Gastroesophageal sphincter (tissue), 4 donors: ENCODE data around the gene SELENOV. TPM values are rescaled to one million over a fixed set of nuclear protein-coding genes. Genes with fewer than 3 reads are reported as not detected.

Source experiments
- ATAC-seq: fragments of 150-250 bp; one replicate; pipeline ENCODE4 v1.9.1; 2016; ENCODE audit warnings: mild to moderate bottlenecking, moderate library complexity
- H3K27ac ChIP-seq, 4 donors: fragments of 200-600 bp; sonication (generic) in 3 of 4; 1 replicate in 3 of 4; 2 replicates in 1 of 4; pipeline ENCODE4 v1.5.1; 2016 to 2019
- H3K27me3 ChIP-seq: fragments of 200-600 bp; sonication (generic); one replicate; pipeline ENCODE4 v1.5.1; 2019
- H3K36me3 ChIP-seq, 2 donors: fragments of 200-600 bp; sonication (generic); one replicate each; pipeline ENCODE4 v1.5.1; 2019; ENCODE audit warnings: control low read depth in 1 of 2
- H3K4me1 ChIP-seq, 3 donors: fragments of 200-600 bp; sonication (generic); 1 replicate in 2 of 3; 2 replicates in 1 of 3; pipeline ENCODE4 v1.5.1; 2016 to 2019; ENCODE audit warnings: control low read depth in 2 of 3
- H3K4me3 ChIP-seq, 2 donors: fragments of 200-600 bp; sonication (generic); one replicate each; pipeline ENCODE4 v1.5.1; 2019; ENCODE audit warnings: mild to moderate bottlenecking in 1 of 2, moderate library complexity in 1 of 2
- H3K9me3 ChIP-seq, 3 donors: fragments of 200-600 bp; sonication (generic); one replicate each; pipeline ENCODE4 v1.5.1; 2017 to 2019; ENCODE audit warnings: control low read depth in 2 of 3
- CTCF ChIP-seq, 4 experiments: fragments of 200-600 bp in 2 of 4; fragments of 450-650 bp in 2 of 4; sonication (generic) in 1 of 4; IDR thresholded peaks; one replicate each; pipeline ENCODE4 v1.5.1; 2017 to 2019; ENCODE audit warnings: antibody characterized with exemption in 4 of 4, mild to moderate bottlenecking in 2 of 4, moderate library complexity in 2 of 4
- EP300 ChIP-seq: sonication (generic); formaldehyde crosslinking; IDR thresholded peaks from one replicate; pipeline ENCODE4 v1.6.1; 2017; ENCODE audit warnings: antibody characterized with exemption, mild to moderate bottlenecking
- POLR2A ChIP-seq, 2 donors: fragments of 450-650 bp; IDR thresholded peaks; one replicate each; pipeline ENCODE4 v1.6.1; 2017; ENCODE audit warnings: antibody characterized with exemption in 2 of 2, mild to moderate bottlenecking in 2 of 2, moderate library complexity in 1 of 2
- POLR2AphosphoS5 ChIP-seq: sonication (generic); formaldehyde crosslinking; IDR thresholded peaks from one replicate; pipeline ENCODE4 v1.6.1; 2017; ENCODE audit warnings: antibody characterized with exemption
- WGBS, 2 donors: methylation state at CpG; one replicate each; pipeline ENCODE4 v1.1.5; 2018; ENCODE audit warnings: low coverage in 1 of 2; 5-methylcytosine and 5-hydroxymethylcytosine counted together
- total RNA-seq, 4 donors: library from RNA; depleted of rRNA; stranded (reverse); fragments of >200 nt; gene quantifications; one replicate each; pipeline ENCODE4 v1.1.0, GENCODE V29; 2016

The SELENOV gene
- total RNA-seq, 4 donors from 2014 or later, result not detected

GRCh38 chr19:39558624-39559117 lies 43.7 kb downstream of the SELENOV start:
- no peaks in the 10 kb centered on the region for H3K4me1 ChIP-seq
- 62 to 75% methylated on average over 5 of the region's 6 CpGs for WGBS, 2 donors
- no peaks in the 10 kb centered on the region for H3K36me3 ChIP-seq
- ATAC-seq, result no peak
- H3K27ac ChIP-seq, result no peak overlapping the region
- H3K4me3 ChIP-seq, result no peak overlapping the region
- TF ChIP-seq POLR2A (IDR thresholded peaks at IDR 0.05) (no peak), EP300 (no peak), CTCF (IDR thresholded peaks at IDR 0.05) (no peak), POLR2AphosphoS5 (no peak)
- no peaks in the 10 kb centered on the region for H3K9me3 ChIP-seq
- H3K27me3 ChIP-seq, result peaks cover 28% of the 10 kb centered on the region

GRCh38 chr19:39563408-39563807 lies 48.5 kb downstream of the SELENOV start:
- Histone ChIP-seq H3K4me1 (no peaks in the 10 kb centered on the region), H3K27ac (no peak overlapping the region), H3K36me3 (no peaks in the 10 kb centered on the region), H3K27me3 (peaks cover 18% of the 10 kb centered on the region), H3K9me3 (no peaks in the 10 kb centered on the region), H3K4me3 (no peak overlapping the region)
- TF ChIP-seq CTCF (IDR thresholded peaks at IDR 0.05) (no peak), EP300 (no peak), POLR2A (IDR thresholded peaks at IDR 0.05) (no peak)
- ATAC-seq, result no peak
- no CpG with 5 or more reads among the region's 2 CpGs for WGBS, 2 donors

DNA sequence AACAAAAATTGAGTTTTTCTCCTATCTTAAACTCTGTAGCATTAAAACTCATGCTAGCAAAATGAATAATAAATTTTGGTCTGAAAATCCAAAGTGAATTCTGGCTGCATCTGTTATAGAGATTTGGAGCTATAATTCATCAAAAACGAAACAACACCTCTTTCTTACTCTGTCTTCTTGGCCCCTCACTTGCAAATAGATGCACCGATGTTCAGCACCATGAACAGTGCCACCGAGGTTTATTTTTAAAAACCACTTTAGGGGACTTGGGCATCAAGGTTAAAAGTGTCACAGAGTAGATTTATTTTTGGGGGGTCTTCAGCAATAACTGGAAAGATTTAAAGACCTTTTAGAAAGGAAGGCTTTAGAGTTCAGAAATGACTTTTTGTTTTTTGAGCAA lies 51.1 kb downstream of the SELENOV start:
- no peak for ATAC-seq
- no peaks in the 10 kb centered on the region for H3K36me3 ChIP-seq
- peaks cover 25% of the 10 kb centered on the region for H3K27me3 ChIP-seq
- 44 to 47% methylated on average over 3 of the region's 3 CpGs for WGBS, 2 donors
- H3K27ac ChIP-seq, result no peak overlapping the region
- TF ChIP-seq EP300 (no peak), CTCF (IDR thresholded peaks at IDR 0.05) (no peak), POLR2AphosphoS5 (no peak), POLR2A (IDR thresholded peaks at IDR 0.05) (no peak)
- no peaks in the 10 kb centered on the region for H3K4me1 ChIP-seq
- no peaks in the 10 kb centered on the region for H3K9me3 ChIP-seq
- no peak overlapping the region for H3K4me3 ChIP-seq

GRCh38 chr19:39568604-39569003 lies 53.7 kb downstream of the SELENOV start:
- Histone ChIP-seq H3K9me3 (peaks cover 0 to 7% (median 0%) of the 10 kb centered on the region in 3 donors), H3K36me3 (no peaks in the 10 kb centered on the region), H3K4me1 (no peaks in the 10 kb centered on the region), H3K4me3 (no peak overlapping the region), H3K27me3 (peaks cover 23% of the 10 kb centered on the region), H3K27ac (no peak overlapping the region)
- whole genome bisulfite sequencing, 2 donors, result 61 to 81% methylated on average over 2 to 3 of the region's 3 CpGs
- TF ChIP-seq EP300 (no peak), CTCF (IDR thresholded peaks at IDR 0.05) (no peak), POLR2AphosphoS5 (no peak), POLR2A (IDR thresholded peaks at IDR 0.05) (no peak)
- no peak for ATAC-seq

Other genes starting within 250 kb of the SELENOV start
- gene IFNL2, start 246.7 kb upstream of the SELENOV start, total RNA-seq, result not detected
- gene IFNL1, start 218.7 kb upstream of the SELENOV start, total RNA-seq, result not detected
- 1 to 10 TPM in 2 of 4 donors, under 1 TPM in 2; 0.16 to 1.5 (median 1.1) TPM for gene LRFN1, start 194.3 kb upstream of the SELENOV start, total RNA-seq
- gene GMFG, start 179.1 kb upstream of the SELENOV start, total RNA-seq, result 10 to 100 TPM in 3 of 4 donors, 1 to 10 TPM in 1; 5.2 to 19.5 (median 14.8) TPM
- 100 to 1,000 TPM in 1 of 4 donors, 10 to 100 TPM in 3; 68.2 to 121 (median 92.8) TPM for gene SAMD4B, start 172.7 kb upstream of the SELENOV start, total RNA-seq
- gene PAF1, start 124.0 kb upstream of the SELENOV start, total RNA-seq, result 10 to 100 TPM; 32.8 to 48.0 (median 44.0) TPM
- 10 to 100 TPM; 30.0 to 50.7 (median 36.4) TPM for gene MED29, start 123.8 kb upstream of the SELENOV start, total RNA-seq
- gene ZFP36, start 108.3 kb upstream of the SELENOV start, total RNA-seq, result 100 to 1,000 TPM in 3 of 4 donors, 10 to 100 TPM in 1; 78.6 to 276 (median 158) TPM
- gene PLEKHG2, start 102.5 kb upstream of the SELENOV start, total RNA-seq, result 10 to 100 TPM; 19.5 to 35.3 (median 23.4) TPM
- 1,000 to 10,000 TPM; 1,023 to 1,769 (median 1,110) TPM for gene RPS16, start 79.2 kb upstream of the SELENOV start, total RNA-seq
- gene SUPT5H, start 69.6 kb upstream of the SELENOV start, total RNA-seq, result 10 to 100 TPM; 71.5 to 99.1 (median 87.0) TPM
- 10 to 100 TPM; 50.8 to 53.5 (median 52.4) TPM for gene TIMM50, start 34.3 kb upstream of the SELENOV start, total RNA-seq
- gene DLL3, start 16.2 kb upstream of the SELENOV start, total RNA-seq, result not detected
- gene EID2B, start 17.7 kb downstream of the SELENOV start, total RNA-seq, result 1 to 10 TPM; 5.0 to 8.3 (median 6.5) TPM
- 10 to 100 TPM; 11.4 to 17.3 (median 14.7) TPM for gene EID2, start 25.0 kb downstream of the SELENOV start, total RNA-seq
- gene LGALS13, start 87.4 kb downstream of the SELENOV start, total RNA-seq, result not detected
- gene LGALS16, start 140.8 kb downstream of the SELENOV start, total RNA-seq, result not detected
- not detected for gene LGALS14, start 189.3 kb downstream of the SELENOV start, total RNA-seq
- not detected for gene CLC, start 222.9 kb downstream of the SELENOV start, total RNA-seq